GM19193 (cell line): Measurements from ENCODE around the gene ELMO1.

Source experiments
- POLR2A ChIP-seq: IDR thresholded peaks from 4 replicates; pipeline ENCODE4 v1.6.1; 2011; ENCODE audit not compliant: insufficient read depth, insufficient read length; ENCODE audit errors: extremely low read depth

The ELMO1 gene

DNA sequence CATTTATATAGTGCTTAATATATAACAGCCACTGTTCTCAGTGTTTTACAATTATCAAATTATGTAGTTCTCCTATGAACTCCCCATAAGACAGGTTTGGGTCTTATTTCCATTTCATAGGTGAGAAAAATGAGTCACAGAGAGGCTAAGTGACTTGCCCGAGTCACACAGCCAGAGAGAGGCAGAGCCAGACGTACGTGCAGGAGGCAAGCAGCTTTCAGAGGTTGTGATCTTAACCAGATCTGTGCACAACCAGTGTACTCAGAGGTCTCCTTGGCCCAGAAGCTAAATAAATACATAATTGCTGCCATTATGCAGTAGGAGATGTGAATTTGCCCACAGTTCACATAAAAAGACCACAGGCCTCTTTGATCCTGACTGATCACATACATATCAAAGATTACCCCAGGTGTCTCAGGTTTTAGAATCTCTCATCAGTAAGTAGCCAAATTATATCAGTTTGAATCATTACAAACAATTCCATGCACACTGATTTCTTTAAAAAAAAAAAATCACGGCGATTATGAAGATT, 419.7 kb downstream of the ELMO1 start:
- TF ChIP-seq POLR2A = no peak

DNA sequence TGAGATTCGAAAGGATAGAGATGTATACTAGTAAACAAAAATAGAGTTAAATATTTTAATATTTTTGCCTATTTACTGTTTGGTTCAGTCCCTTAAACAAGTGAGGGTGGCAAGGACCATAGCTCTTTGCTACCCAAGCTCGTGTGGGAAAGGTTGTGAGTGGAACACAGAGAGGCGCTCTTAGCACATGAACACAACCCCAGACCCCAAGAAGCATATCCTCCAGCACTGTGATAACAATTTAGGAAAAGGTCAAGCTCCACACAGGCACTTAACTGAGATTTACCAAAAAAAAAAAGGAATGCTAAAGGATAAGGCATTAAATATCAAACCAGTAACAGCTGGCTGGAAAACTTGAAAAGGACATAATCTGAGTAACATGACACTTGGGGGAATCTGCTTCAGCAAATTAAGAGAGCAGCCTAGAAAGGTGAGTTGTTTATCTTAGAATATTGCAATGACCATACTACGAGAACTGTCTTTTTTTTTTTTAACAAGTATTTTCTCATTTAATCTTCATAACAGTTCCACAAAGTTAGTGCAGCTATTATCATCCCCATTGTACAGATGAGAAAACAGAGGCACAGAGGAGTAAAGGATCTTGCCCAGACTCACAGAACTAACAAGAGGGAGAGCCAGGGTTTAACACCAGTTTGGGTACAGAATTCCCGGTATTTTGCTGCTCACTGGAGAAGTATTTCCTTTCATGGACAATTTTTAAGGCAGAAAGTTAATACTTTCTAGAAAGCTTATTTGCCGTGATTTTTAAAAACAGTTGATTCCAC, 420.9 kb downstream of the ELMO1 start:
- TF ChIP-seq POLR2A = no peak

DNA sequence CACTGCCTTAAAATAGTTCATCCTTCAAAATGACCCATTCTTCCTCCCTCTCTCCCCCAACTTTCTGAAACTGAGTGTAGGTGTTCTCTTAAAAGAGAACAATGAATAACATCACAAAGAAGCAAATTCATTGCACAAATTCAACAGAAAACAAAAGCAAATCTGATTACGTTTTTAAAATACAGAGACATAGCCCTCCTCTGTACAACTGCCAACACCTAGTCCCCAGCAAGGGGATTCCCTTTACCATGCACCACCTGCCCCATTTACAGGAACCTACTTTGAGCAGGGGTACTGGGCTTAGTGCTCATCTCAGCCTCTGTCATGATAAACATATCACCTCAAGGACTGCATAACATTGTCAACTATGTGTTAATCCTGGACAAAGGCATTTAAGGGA, 421.6 kb downstream of the ELMO1 start:
- TF ChIP-seq POLR2A = no peak

DNA sequence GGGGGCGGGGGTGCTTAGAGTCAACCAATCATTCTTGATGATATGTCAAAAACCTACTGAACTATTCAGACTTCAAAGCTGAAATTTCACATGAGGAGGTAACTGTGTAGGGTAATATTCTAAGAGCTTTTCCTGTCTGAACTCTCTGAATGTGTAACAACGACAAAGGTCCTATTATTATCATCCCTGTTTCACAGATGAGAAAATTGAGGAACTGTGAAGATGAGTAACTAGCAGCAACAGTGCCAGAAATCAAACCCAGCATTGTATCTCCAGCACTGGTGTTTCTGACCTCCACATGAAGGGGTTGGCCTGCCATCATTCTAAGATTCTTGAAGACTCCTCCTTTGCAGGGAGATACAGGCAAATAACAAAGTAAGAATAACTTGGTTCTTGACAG, 429.7 kb downstream of the ELMO1 start:
- TF ChIP-seq POLR2A = no peak

DNA sequence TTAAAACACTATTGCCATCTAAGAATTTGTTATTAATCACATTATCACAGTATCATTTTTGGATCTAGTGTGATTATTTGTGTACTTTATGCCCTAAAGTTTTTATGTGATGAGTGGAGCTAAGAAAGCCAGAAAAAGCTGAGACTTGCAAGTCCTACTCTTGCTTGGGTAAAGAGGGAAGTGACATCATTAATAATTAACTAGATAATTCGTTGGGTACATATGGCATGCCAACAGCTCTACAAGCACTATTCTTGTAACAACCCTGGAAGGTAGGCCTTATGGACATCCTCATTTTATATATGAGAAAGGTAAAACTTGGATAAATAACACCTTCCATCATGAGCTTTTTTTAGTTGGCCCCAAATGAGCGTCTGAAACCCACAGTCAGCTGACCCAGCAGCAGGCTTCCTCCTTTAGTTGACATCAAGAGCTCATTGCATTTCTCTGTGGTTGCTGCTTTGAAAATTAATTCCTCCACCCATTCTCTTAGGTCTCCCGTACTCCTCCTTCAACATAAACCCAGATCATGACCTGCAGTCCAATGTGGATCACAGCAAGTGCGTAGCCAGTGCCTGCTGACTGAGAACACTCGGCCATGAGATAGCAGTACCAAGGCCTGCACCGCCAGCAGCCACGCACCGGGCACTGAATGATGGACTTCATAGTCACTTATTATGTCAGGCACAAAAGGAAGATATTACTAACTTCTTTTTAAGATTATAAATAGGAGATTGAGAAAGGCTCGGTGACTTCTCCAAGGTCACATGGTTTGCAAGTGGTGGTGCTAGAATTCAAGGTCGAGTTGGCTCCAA, 432.4 kb downstream of the ELMO1 start:
- no peak for TF ChIP-seq POLR2A

DNA sequence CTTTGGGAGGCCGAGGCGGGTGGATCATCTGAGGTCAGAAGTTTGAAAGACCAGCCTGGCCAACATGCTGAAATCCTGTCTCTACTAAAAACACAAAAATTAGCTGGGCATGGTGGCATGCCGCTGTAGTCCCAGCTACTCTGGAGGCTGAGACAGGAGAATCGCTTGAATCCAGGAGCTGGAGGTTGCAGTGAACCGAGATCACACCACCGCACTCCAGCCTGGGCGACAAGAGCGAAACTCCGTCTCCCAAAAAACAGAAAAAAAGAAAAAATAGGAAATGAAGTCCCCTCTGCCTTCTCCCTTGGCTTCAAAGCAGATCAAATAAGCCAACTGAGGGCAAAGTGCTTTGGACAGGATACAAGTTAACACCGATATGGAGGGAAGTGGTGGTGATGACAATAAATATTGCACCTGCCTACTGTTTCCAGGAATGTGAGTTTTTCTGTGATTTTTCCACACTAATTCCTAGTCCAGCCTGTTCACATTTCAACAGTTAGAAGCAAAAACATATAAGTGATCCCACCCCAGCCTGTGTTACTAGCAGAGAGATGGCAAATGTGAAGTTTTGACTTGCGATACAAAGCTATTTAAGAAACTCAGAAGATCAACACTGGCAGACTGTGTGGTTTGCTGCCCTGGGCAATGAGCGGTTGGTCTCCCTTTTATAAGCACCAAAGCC, 433.2 kb downstream of the ELMO1 start:
- TF ChIP-seq POLR2A = no peak

DNA sequence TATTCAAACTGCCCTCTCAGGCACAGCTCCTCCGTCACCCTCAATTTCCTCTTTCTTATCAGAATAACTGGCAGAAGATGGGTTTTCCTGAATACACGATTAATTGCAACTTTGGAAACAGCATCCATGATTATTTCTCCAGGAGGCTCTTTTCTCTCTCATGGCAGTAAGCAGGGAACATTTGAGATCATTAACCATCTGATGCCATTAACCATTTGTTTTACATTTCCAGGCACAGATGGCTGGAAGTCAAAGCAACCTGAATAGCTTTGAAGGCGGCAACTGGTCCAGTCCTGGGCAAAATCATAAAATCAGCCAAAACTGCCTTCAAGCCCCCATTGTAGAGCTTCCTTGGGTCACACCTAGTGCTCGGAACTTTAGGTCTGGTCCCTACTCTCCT, 434.9 kb downstream of the ELMO1 start:
- TF ChIP-seq POLR2A = no peak

DNA sequence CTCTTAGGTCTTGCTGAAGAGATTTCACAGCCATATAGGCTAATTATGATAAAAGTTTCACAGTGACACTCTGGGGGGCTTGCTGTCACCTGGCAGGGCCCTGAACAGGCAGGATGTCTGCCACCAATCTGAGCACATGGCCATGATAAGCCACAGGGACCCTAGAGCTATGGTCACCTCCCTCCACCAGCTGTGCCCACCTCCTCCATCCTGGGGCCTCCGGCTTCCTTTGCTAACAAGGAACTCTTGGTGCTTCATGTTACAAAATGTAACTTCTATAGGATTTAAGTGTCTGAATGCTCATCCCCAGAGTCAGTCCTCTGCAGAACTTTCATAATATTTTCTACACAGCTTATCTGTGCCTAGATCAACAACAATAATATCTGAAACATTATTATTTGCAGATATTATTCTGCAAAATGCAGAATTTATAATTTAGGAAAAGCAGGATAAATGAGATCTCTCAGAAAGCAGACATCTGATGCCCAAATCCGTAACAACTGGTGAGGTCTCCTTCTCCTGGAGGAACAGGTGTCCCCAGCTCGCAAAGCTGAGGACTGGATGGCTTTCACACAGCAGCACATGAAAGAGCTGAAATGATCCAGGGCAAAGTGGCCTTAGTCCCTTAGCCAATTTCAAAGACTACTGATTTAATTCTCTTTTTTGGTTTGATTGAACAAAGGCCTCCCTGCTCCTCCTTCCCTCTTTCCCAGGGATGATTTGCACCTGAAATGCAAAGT, 437.3 kb downstream of the ELMO1 start:
- TF ChIP-seq POLR2A = no peak

DNA sequence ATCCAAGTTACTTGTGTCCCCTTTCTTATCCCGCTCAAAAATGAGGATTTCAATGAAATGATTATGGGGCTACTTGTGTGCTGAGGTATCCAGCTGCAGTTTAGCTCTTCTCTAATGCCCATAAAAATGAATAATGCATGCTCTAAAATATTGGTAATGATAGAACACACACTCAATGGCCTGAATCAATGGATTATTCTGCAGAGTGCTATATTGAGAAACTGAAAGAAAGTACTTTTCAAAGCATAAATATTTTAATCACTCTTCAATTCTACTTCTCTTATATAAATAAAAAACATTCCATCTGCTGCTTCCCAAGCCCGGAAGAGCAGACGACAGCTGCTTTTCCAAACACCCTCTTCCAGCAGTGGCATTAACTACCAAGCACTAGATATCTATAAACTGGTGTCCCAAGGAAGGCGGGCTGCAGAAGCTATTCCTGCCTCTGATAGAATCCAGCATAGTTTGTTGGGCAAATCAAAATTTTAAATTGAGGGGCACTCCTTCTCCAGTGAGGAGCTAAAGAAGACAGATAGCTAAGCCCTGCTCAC, 439.5 kb downstream of the ELMO1 start:
- TF ChIP-seq POLR2A = no peak

DNA sequence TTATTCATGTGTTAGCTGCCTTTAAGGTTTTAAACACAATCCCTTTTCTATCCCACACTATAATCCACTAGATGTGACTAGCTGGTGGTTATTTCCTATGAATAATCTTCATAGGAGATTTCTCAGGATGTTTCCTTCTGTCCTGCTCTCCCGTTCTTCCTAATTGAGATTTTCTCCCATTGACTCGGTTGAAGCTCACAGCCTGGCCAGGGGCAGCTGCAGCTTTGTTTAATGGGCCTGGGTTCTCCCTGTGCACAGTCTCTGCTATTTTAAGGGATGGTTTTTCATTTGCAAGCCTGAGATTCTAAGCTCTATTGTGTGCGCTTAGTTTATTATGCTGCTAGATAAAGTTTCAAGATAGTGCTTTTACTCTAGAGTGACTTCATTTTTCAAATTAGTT, 441.0 kb downstream of the ELMO1 start:
- no peak for TF ChIP-seq POLR2A

DNA sequence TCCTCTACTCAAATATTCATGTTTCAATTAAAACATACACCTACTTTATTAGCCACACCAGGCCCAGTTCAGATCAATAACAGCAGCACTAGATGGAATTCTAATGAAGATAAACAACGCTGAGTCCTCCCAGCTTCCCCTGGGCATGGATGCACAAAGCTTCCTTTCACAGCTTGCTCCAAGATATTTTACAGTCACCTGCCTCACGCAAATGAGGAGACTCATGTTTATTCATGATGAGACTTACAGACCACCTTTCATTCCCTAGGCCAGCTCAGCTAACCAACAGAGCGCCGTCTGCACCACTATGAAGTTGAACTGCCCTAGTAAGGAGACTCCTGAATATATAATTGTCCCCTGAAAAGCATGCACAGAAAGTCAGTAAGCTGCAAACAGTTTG, 441.4 kb downstream of the ELMO1 start:
- TF ChIP-seq POLR2A = no peak

DNA sequence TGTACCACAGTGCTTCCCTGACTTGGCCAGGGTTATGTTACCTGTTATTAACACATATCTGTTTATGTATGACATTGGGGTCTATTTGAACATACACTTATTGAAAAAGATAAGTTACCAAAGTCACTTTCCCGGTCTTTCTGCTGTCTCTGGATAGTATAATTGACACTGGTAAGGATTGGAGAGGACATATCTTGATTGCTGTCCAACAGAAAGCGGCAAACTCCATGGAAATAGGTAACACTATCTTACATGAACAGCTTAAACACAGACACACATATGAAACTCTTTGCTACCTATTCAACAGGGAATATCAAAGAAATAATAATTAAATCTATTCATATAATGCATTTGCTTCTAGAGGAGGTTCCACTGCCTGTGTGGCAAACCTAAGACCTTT, 441.9 kb downstream of the ELMO1 start:
- no peak for TF ChIP-seq POLR2A

DNA sequence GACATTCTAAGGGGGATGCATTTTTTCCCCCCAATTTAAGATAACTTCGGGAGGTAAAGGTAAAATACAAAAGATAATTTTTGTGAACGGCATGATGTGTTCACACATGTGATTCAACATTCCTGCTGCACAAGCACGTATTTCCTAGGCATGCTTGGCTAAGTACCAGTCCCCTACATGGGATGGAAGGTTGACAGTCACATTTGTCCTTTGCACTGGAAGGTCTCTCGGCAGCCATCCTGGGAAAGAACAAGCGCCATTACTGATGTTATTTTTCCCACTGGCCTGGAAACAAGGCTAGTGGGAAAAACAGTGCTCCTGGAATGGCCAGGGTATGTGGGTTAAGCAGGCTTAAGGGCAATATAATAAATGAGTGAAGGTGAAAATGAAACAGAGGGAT, 448.2 kb downstream of the ELMO1 start:
- no peak for TF ChIP-seq POLR2A

DNA sequence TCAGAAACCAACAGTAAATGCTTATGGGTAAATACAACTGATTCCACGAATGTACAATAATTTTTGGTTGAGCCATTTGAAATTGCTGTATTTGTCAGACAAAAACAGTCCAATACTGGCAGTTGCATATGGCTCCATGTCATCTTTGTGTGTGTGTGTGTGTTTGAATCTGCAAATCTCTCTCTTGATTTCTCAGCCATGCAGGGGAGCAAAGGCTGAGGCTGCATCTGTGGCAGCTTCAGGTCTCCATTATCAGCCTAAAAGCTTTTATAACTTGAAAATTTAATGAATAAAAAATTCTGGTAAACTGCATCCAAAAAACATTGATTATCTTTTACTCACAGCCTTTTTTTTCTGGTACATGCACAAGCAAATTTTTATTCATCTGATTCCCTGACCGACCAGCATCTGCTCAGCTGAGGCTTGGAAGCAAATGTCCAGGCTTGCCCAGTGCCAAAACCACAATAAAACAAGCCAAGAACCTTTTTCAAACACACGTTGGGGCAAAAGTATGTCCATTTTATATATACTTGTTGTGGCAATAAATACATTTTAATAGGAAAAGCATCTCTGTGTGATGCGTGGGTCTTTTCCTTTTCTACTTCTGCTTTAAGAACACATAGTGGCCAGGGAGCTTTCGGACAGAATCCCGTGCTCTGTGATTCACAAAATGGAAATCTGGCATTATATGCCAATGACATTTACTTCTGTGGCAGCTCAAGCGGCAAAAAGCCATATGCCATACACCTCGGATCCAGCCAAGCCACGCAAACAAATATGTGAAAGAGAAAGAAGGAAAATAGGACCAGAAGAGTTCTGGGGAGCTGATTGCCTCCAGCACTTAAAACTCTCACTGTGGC, 448.8 kb downstream of the ELMO1 start:
- no peak for TF ChIP-seq POLR2A

DNA sequence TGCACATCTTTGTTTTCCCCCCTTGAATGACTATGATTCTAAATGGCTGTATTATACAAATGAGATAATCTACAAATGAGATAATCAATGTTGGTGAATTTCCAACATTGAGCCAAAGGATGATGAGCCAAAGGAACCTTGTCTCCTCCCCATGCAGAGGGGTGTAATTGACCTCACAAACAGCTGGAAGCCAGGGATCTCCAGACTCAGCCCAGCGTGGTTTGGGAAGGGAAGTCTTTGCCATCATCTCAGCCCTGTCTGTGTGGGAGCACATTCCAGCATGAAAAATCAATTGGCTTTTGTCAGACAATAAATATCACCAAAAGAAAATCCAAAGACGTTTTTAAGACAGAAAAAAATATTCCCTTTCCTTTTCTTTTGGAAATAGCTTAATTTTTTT, 452.9 kb downstream of the ELMO1 start:
- TF ChIP-seq POLR2A = no peak
